Psoas muscle (tissue), 8 donors: ENCODE data around the gene GRIP2. TPM values are rescaled to one million over a fixed set of nuclear protein-coding genes. Genes with fewer than 3 reads are reported as not detected.

Experiments used
- ATAC-seq, 4 donors: fragments of 200-7000 bp; cut with Tn5 transposase; one replicate each; pipeline ENCODE4 v1.9.1; 2020; ENCODE audit warnings: moderate library complexity in 3 of 4, mild to moderate bottlenecking in 2 of 4
- DNase-seq, 2 donors: peaks; one replicate each; pipeline ENCODE4 v3.0.0-alpha.2; 2020
- H3K27ac ChIP-seq: fragments of 200-600 bp; one replicate; pipeline ENCODE4 v1.8.0; 2022
- H3K27me3 ChIP-seq, 3 donors: fragments of 200-600 bp in 1 of 3; one replicate each; pipeline versions ENCODE4 v1.6.1 to v1.8.0; 2013 to 2022; ENCODE audit warnings: low read length in 2 of 3, mild to moderate bottlenecking in 2 of 3, moderate library complexity in 1 of 3; ENCODE audit not compliant: insufficient read depth in 3 of 3
- H3K36me3 ChIP-seq, 2 donors: fragments of 200-600 bp in 1 of 2; one replicate each; pipeline versions ENCODE4 v1.6.1 to v1.8.0; 2013 to 2022; ENCODE audit warnings: low read depth in 1 of 2, mild to moderate bottlenecking in 1 of 2, moderate library complexity in 1 of 2; ENCODE audit not compliant: insufficient read depth in 1 of 2
- H3K4me1 ChIP-seq: fragments of 200-600 bp; one replicate; pipeline ENCODE4 v1.8.0; 2022
- H3K4me3 ChIP-seq: fragments of 200-600 bp; one replicate; pipeline ENCODE4 v1.8.0; 2022; ENCODE audit warnings: mild to moderate bottlenecking
- H3K9me3 ChIP-seq: fragments of 200-600 bp; one replicate; pipeline ENCODE4 v1.8.0; 2022
- WGBS, 3 donors: extraction: QIAGEN DNeasy Blood & Tissue Kit; methylation state at CpG; one replicate each; pipeline versions ENCODE4 v1.1.6 to v1.1.7; 2013; 5-methylcytosine and 5-hydroxymethylcytosine counted together
- intact Hi-C, 2 donors: fragments of 100-400 bp; cut with DNase I; formaldehyde crosslinking; loops; one replicate each; pipeline versions ENCODE4 v1.11.0 to v1.14.2; 2022
- polyA plus RNA-seq, 3 donors: library from polyadenylated mRNA; stranded (reverse); fragments of 200-250 nt; gene quantifications; one replicate each; pipeline ENCODE4 v1.2.3, GENCODE V29; 2013
- total RNA-seq, 4 donors: library from RNA; stranded (reverse); fragmentation: NEBNext Ultra II Directional in 2 of 4; extraction: Animal tissue kit (Norgen Biotek cat#: 25700) in 2 of 4; gene quantifications; one replicate each; pipeline versions ENCODE4 v1.2.1 to v1.2.4, GENCODE V29; 2021 to 2023
- TF ChIP-seq, protein P1 (sequence below): fragments of 200-600 bp; IDR thresholded peaks from one replicate; pipeline ENCODE4 v1.8.0; 2022; ENCODE audit warnings: antibody characterized with exemption
- donor health status: healthy with polysubstance abuse.
- donor health status: DM: no; HTN: no; CAD: no; lungs with moderate emphysema.
- donor health status: Bipolar disorder and iron deficiency.
- donor health status: healthy.
- donor health status: DM: yes; HTN: yes; CAD: no.
- donor health status: DM: no; HTN: no; CAD: no.
- donor health status: DM: no; HTN: no; CAD: no.
- donor health status: DM: yes; HTN: yes; CAD: no.

The GRIP2 gene
- total and polyA plus RNA-seq, 7 donors: 2.2 to 37.4 (median 24.9) TPM

- TF ChIP-seq, protein P1, sequence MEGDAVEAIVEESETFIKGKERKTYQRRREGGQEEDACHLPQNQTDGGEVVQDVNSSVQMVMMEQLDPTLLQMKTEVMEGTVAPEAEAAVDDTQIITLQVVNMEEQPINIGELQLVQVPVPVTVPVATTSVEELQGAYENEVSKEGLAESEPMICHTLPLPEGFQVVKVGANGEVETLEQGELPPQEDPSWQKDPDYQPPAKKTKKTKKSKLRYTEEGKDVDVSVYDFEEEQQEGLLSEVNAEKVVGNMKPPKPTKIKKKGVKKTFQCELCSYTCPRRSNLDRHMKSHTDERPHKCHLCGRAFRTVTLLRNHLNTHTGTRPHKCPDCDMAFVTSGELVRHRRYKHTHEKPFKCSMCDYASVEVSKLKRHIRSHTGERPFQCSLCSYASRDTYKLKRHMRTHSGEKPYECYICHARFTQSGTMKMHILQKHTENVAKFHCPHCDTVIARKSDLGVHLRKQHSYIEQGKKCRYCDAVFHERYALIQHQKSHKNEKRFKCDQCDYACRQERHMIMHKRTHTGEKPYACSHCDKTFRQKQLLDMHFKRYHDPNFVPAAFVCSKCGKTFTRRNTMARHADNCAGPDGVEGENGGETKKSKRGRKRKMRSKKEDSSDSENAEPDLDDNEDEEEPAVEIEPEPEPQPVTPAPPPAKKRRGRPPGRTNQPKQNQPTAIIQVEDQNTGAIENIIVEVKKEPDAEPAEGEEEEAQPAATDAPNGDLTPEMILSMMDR: peak; percentile 20
- DNase-seq: peak; percentile 90 to 95
- peak; percentile 78 to 81 (median 80) for ATAC-seq
- Histone ChIP-seq H3K36me3 (peaks cover 0 to 63% of the 10 kb centered on the region in 2 donors), H3K4me1 (peaks cover 45% of the 10 kb centered on the region), H3K4me3 (no peak overlapping the region), H3K9me3 (no peaks in the 10 kb centered on the region), H3K27me3 (no peaks in the 10 kb centered on the region), H3K27ac (peak overlapping the region; percentile 91)
- intact Hi-C loops: loop anchor here in 1 of 2 donors (2.0 to 5.0 kb wide), 2 partner anchors 20 to 51 kb away; partner anchors contain the start of gene SLC6A6
- WGBS, 3 donors: 11 to 17% (median 12%) methylated on average over 25 of the region's 25 CpGs
Measured at GRCh38 chr3:14452740-14453710, 87.1 kb downstream of the GRIP2 start.

GRCh38 chr3:14451844-14452739 lies 88.0 kb downstream of the GRIP2 start:
- intact Hi-C loops: loop anchor here in 1 of 2 donors (2.0 to 5.0 kb wide), 2 partner anchors 19 to 50 kb away; partner anchors contain the start of gene SLC6A6
- TF ChIP-seq, protein P1: no peak
- DNase-seq: peak; percentile 82 to 91
- H3K4me1 ChIP-seq: peaks cover 43% of the 10 kb centered on the region
- H3K4me3 ChIP-seq: no peak overlapping the region
- H3K27me3 ChIP-seq: no peaks in the 10 kb centered on the region
- H3K36me3 ChIP-seq: peaks cover 5 to 65% of the 10 kb centered on the region in 2 donors
- H3K9me3 ChIP-seq: no peaks in the 10 kb centered on the region
- WGBS, 3 donors: 36 to 47% (median 40%) methylated on average over 17 of the region's 17 CpGs
- H3K27ac ChIP-seq: peak overlapping the region; percentile 91
- peak; percentile 30 to 60 (median 36) for ATAC-seq

DNA sequence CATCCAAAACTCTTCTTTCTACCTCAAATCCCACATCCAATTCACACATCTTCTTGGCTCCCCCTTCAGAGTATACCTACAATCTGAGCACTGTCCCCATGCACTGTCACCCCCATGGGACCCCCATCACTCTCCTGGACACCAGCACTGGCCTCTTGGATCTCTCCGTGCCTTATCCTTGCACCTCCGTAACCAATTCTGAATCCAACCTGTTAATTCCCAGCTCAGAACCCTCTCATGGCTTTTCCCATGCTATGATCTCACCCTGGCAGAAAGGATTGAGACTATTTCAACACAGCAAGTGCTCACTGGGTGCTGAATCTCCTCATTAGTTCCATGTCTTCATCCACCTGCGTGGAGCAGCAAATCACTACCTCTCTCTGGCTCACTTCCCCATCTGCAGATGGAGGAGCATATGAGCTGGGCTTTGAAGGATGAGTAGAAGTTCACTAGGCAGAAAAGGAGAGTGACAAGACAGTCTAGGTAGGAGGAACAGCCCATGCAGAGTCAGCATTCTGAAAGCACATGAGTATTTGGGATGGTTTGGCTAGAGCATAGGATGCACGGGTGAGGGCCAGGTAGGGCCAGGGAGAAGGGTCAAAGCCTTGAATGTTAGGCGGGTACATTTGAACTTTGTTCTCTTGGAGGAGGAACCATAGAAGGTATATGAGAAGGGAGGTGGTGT lies 89.1 kb downstream of the GRIP2 start:
- intact Hi-C loops: loop anchor here in 1 of 2 donors (5.0 kb wide), 1 partner anchor 49 kb away; the partner anchor contains the start of gene SLC6A6
- no peaks in the 10 kb centered on the region for H3K27me3 ChIP-seq
- 90 to 93% (median 90%) methylated on average over 5 of the region's 5 CpGs for WGBS, 3 donors
- TF ChIP-seq, protein P1: no peak
- H3K36me3 ChIP-seq: peaks cover 5 to 71% of the 10 kb centered on the region in 2 donors
- peaks cover 43% of the 10 kb centered on the region for H3K4me1 ChIP-seq
- peak overlapping the region; percentile 91 for H3K27ac ChIP-seq
- H3K4me3 ChIP-seq: no peak overlapping the region
- DNase-seq (no peak), ATAC-seq (no peak)
- H3K9me3 ChIP-seq: no peaks in the 10 kb centered on the region

DNA sequence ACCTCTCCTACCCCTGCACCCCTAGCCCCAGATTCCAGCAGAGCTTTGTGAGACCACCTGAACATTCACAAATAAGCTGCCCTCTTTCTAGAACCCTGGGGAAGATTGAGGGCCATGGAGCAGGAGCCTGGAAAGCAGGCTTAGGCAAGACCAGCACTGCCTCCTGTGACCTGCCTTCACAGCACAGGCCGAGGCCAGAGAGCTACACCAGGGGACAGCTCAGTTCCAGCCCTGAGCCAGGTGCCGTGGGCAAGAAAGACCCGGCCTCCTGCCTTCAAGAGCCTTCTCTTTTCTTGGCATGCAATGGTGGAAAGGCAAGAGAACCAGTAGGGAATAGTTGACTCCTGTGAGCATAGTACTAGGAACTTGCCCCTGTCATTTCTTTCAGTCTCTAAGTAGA lies 89.6 kb downstream of the GRIP2 start:
- 88 to 90% (median 90%) methylated on average over 3 of the region's 3 CpGs for WGBS, 3 donors
- H3K27ac ChIP-seq: peak overlapping the region; percentile 91
- intact Hi-C loops: loop anchor here in 1 of 2 donors (5.0 kb wide), 1 partner anchor 48 kb away; the partner anchor contains the start of gene SLC6A6
- peaks cover 7 to 75% of the 10 kb centered on the region in 2 donors for H3K36me3 ChIP-seq
- TF ChIP-seq, protein P1: no peak
- no peaks in the 10 kb centered on the region for H3K27me3 ChIP-seq
- no peak overlapping the region for H3K4me3 ChIP-seq
- H3K4me1 ChIP-seq: peaks cover 40% of the 10 kb centered on the region
- ATAC-seq (no peak), DNase-seq (no peak)
- no peaks in the 10 kb centered on the region for H3K9me3 ChIP-seq
